ENCODE measurements around the gene SLC4A1AP.
"Not testable (repeated sequence)": the region's sequence is repeated elsewhere in the genome, so short reads cannot be mapped to it uniquely, and the experiment has no call there.

Gene SLC4A1AP

DNA sequence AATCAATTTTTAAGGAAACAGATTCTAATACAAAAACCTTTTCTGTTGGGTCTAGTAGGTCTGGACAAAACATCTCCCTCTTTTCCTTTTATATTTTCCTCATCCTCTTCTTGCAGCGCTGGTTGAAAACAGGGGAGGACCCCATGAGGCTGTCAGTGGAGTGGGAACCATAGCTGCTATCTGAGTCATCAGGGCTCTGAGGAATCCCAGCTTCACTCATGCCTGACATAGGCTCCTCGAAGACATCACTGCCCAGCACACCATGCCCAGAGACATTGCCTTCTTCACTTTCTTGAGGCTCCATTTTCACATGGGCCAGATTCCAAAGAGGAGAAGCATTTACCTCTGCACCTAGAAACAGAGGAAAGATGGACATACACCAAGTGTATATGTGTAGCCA is 10.3 kb upstream of the SLC4A1AP start:
- Histone ChIP-seq H3K27me3 (ENCODE audit: control insufficient read depth, insufficient read depth, low read length) (no peaks in the 10 kb centered on the region), H3K9ac (ENCODE audit: low read length) (no peak overlapping the region), H3K9me3 (ENCODE audit: control insufficient read depth, low read depth, low read length) (no peaks in the 10 kb centered on the region), H3K4me1 (ENCODE audit: control insufficient read depth, low read depth, low read length) (no peaks in the 10 kb centered on the region), H3K4me3 (ENCODE audit: low read length) (no peak overlapping the region), H3K27ac (ENCODE audit: low read length) (no peak overlapping the region), H3K36me3 (ENCODE audit: control insufficient read depth, low read depth, low read length) (peaks cover 66% of the 10 kb centered on the region)

- no peaks in the 10 kb centered on the region for H3K4me1 ChIP-seq (ENCODE audit: control insufficient read depth, low read depth, low read length)
- H3K27ac ChIP-seq (ENCODE audit: low read length) = no peak overlapping the region
- H3K36me3 ChIP-seq (ENCODE audit: control insufficient read depth, low read depth, low read length) = peaks cover 61% of the 10 kb centered on the region
- H3K4me3 ChIP-seq (ENCODE audit: low read length) = no peak overlapping the region
- no peaks in the 10 kb centered on the region for H3K9me3 ChIP-seq (ENCODE audit: control insufficient read depth, low read depth, low read length)
- H3K9ac ChIP-seq (ENCODE audit: low read length) = no peak overlapping the region
- no peaks in the 10 kb centered on the region for H3K27me3 ChIP-seq (ENCODE audit: control insufficient read depth, insufficient read depth, low read length)
Measured at GRCh38 chr2:27655155-27655951, 8.3 kb upstream of the SLC4A1AP start.

DNA sequence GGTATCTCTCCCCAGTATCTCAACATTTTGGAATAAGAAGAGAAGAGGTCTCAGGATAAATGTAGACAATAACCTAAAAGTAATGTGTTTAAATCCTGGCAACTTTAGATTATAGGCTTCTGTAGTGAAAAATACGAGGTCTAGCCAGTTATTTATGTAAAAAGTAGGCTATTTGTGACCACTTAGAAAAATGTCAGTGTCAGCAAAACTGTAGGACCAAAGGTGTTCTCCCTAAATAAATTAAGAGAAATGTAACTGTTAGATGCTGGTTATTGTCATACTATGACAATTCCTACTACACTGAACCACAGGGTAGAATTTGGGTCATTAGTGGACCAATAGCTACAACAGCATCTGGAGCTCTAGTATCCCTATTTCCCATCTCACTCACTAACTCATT is 2.3 kb upstream of the SLC4A1AP start:
- no peaks in the 10 kb centered on the region for H3K9me3 ChIP-seq (ENCODE audit: control insufficient read depth, low read depth, low read length)
- H3K36me3 ChIP-seq (ENCODE audit: control insufficient read depth, low read depth, low read length) = peaks cover 28% of the 10 kb centered on the region

DNA sequence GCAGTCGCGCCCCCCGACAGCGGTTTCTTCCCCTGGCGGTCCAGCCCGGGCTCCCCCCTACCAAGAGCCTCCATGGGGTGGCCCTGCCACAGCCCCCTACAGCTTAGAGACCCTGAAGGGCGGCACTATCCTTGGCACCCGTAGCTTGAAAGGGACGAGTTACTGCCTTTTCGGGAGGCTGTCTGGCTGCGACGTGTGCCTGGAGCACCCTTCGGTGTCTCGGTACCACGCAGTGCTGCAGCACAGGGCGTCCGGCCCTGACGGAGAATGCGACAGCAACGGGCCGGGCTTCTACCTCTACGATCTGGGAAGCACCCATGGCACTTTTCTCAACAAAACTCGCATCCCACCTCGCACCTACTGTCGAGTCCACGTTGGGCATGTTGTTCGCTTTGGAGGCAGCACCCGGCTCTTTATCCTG is 475 bp downstream of the SLC4A1AP start:
- peaks cover 36% of the 10 kb centered on the region for H3K36me3 ChIP-seq (ENCODE audit: control insufficient read depth, low read depth, low read length)
- H3K9me3 ChIP-seq (ENCODE audit: control insufficient read depth, low read depth, low read length) = no peaks in the 10 kb centered on the region
- H3K4me1 ChIP-seq (ENCODE audit: control insufficient read depth, low read depth, low read length) = peaks cover 3% of the 10 kb centered on the region
- H3K4me3 ChIP-seq (ENCODE audit: low read length) = peak overlapping the region; percentile 69
- H3K9ac ChIP-seq (ENCODE audit: low read length) = peak overlapping the region; percentile 56
- H3K27ac ChIP-seq (ENCODE audit: low read length) = no peak overlapping the region
- H3K27me3 ChIP-seq (ENCODE audit: control insufficient read depth, insufficient read depth, low read length) = no peaks in the 10 kb centered on the region

More for the DNA sequence above, 2.3 kb upstream of the SLC4A1AP start:
- no peak overlapping the region for H3K9ac ChIP-seq (ENCODE audit: low read length)
- no peaks in the 10 kb centered on the region for H3K27me3 ChIP-seq (ENCODE audit: control insufficient read depth, insufficient read depth, low read length)
- H3K27ac ChIP-seq (ENCODE audit: low read length) = no peak overlapping the region
- peaks cover 3% of the 10 kb centered on the region for H3K4me1 ChIP-seq (ENCODE audit: control insufficient read depth, low read depth, low read length)
- H3K4me3 ChIP-seq (ENCODE audit: low read length) = no peak overlapping the region

- Histone ChIP-seq H3K36me3 (ENCODE audit: control insufficient read depth, low read depth, low read length) (peaks cover 38% of the 10 kb centered on the region), H3K4me3 (ENCODE audit: low read length) (peak overlapping the region; percentile 69)
Measured at GRCh38 chr2:27664622-27665363, 1.1 kb downstream of the SLC4A1AP start.

GRCh38 chr2:27667446-27667845 is 3.8 kb downstream of the SLC4A1AP start:
- H3K9ac ChIP-seq (ENCODE audit: low read length) = no peak overlapping the region
- peaks cover 30% of the 10 kb centered on the region for H3K36me3 ChIP-seq (ENCODE audit: control insufficient read depth, low read depth, low read length)
- H3K27me3 ChIP-seq (ENCODE audit: control insufficient read depth, insufficient read depth, low read length) = no peaks in the 10 kb centered on the region
- H3K4me3 ChIP-seq (ENCODE audit: low read length) = no peak overlapping the region
- H3K9me3 ChIP-seq (ENCODE audit: control insufficient read depth, low read depth, low read length) = no peaks in the 10 kb centered on the region
- H3K4me1 ChIP-seq (ENCODE audit: control insufficient read depth, low read depth, low read length) = peaks cover 3% of the 10 kb centered on the region
- H3K27ac ChIP-seq (ENCODE audit: low read length) = no peak overlapping the region

More at GRCh38 chr2:27664622-27665363, 1.1 kb downstream of the SLC4A1AP start:
- H3K9ac ChIP-seq (ENCODE audit: low read length) = peak overlapping the region; percentile 56
- no peaks in the 10 kb centered on the region for H3K27me3 ChIP-seq (ENCODE audit: control insufficient read depth, insufficient read depth, low read length)
- no peak overlapping the region for H3K27ac ChIP-seq (ENCODE audit: low read length)
- peaks cover 3% of the 10 kb centered on the region for H3K4me1 ChIP-seq (ENCODE audit: control insufficient read depth, low read depth, low read length)
- H3K9me3 ChIP-seq (ENCODE audit: control insufficient read depth, low read depth, low read length) = no peaks in the 10 kb centered on the region

DNA sequence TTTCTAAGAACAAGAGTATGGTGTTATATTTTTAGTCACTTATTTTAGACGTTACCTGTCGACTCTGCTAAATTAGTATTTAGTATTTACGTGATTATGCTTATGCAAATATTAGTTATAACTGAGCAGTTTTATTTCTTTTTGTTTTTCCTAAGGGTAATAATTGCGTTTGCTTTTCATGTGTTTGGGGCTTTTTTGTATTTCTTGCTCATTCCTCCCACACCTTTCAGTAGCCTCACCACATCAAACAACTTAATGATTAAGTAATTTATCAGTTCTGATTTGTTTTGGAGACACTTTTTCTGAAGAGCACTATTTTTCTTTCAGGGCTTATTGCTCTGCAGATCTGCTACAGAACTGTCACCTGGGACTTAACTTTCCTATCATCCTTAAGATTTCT is 7.5 kb downstream of the SLC4A1AP start:
- H3K4me3 ChIP-seq (ENCODE audit: low read length) = no peak overlapping the region
- H3K9ac ChIP-seq (ENCODE audit: low read length) = no peak overlapping the region
- H3K4me1 ChIP-seq (ENCODE audit: control insufficient read depth, low read depth, low read length) = no peaks in the 10 kb centered on the region
- H3K9me3 ChIP-seq (ENCODE audit: control insufficient read depth, low read depth, low read length) = no peaks in the 10 kb centered on the region
- no peak overlapping the region for H3K27ac ChIP-seq (ENCODE audit: low read length)
- peaks cover 48% of the 10 kb centered on the region for H3K36me3 ChIP-seq (ENCODE audit: control insufficient read depth, low read depth, low read length)
- no peaks in the 10 kb centered on the region for H3K27me3 ChIP-seq (ENCODE audit: control insufficient read depth, insufficient read depth, low read length)

DNA sequence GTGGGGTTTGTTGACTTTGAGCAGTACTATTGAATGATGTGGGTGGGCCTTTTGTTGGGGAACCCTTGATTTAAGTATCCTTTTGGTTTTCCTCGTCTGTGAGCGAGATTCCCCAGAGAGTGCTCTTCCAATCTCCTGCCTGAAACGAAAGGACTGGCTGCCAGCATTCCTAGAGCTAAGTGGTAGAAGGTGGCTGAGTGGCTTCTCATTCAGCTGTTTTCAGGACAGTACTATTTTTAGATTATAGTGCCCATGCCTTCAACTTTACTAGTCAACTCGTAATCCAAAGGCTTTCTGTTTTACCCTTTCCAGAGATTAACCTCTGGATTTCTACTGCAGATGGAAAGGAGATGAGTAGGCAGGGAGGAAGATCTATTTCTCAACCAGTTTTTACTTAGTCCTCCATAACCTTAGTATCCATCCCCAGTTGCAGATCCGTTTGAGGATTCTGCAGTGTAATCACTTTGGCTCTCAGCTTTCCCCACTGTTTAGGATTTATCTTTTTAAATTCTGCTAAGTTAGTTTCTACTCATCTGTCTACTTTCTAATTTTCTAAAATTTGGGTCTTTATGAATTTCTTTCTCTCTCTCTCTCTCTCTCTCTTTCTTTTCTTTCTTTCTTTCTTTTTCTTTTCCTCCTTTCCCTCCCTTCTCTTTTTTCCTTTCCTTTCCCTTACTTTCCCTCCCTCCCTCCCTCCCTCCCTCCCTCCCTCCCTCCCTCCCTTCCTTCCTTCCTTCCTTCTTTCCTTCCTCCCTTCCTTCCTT is 9.2 kb downstream of the SLC4A1AP start:
- Histone ChIP-seq H3K27me3 (ENCODE audit: control insufficient read depth, insufficient read depth, low read length) (no peaks in the 10 kb centered on the region), H3K9ac (ENCODE audit: low read length) (no peak overlapping the region), H3K36me3 (ENCODE audit: control insufficient read depth, low read depth, low read length) (peaks cover 52% of the 10 kb centered on the region), H3K27ac (ENCODE audit: low read length) (no peak overlapping the region), H3K9me3 (ENCODE audit: control insufficient read depth, low read depth, low read length) (no peaks in the 10 kb centered on the region), H3K4me1 (ENCODE audit: control insufficient read depth, low read depth, low read length) (no peaks in the 10 kb centered on the region), H3K4me3 (ENCODE audit: low read length) (no peak overlapping the region)

GRCh38 chr2:27680571-27680970 is 16.9 kb downstream of the SLC4A1AP start:
- Histone ChIP-seq H3K36me3 (ENCODE audit: control insufficient read depth, low read depth, low read length) (peaks cover 30% of the 10 kb centered on the region), H3K27me3 (ENCODE audit: control insufficient read depth, insufficient read depth, low read length) (no peaks in the 10 kb centered on the region), H3K4me1 (ENCODE audit: control insufficient read depth, low read depth, low read length) (no peaks in the 10 kb centered on the region), H3K27ac (ENCODE audit: low read length) (no peak overlapping the region), H3K9me3 (ENCODE audit: control insufficient read depth, low read depth, low read length) (no peaks in the 10 kb centered on the region), H3K4me3 (ENCODE audit: low read length) (no peak overlapping the region), H3K9ac (ENCODE audit: low read length) (no peak overlapping the region)

- no peak overlapping the region for H3K9ac ChIP-seq (ENCODE audit: low read length)
- peaks cover 33% of the 10 kb centered on the region for H3K36me3 ChIP-seq (ENCODE audit: control insufficient read depth, low read depth, low read length)
- H3K4me3 ChIP-seq (ENCODE audit: low read length) = no peak overlapping the region
- H3K4me1 ChIP-seq (ENCODE audit: control insufficient read depth, low read depth, low read length) = no peaks in the 10 kb centered on the region
- H3K27ac ChIP-seq (ENCODE audit: low read length) = no peak overlapping the region
- H3K27me3 ChIP-seq (ENCODE audit: control insufficient read depth, insufficient read depth, low read length) = no peaks in the 10 kb centered on the region
- H3K9me3 ChIP-seq (ENCODE audit: control insufficient read depth, low read depth, low read length) = no peaks in the 10 kb centered on the region
Measured at GRCh38 chr2:27681841-27682240, 18.2 kb downstream of the SLC4A1AP start.

- not testable (repeated sequence) for H3K4me1 ChIP-seq (ENCODE audit: control insufficient read depth, low read depth, low read length); H3K27me3 ChIP-seq (ENCODE audit: control insufficient read depth, insufficient read depth, low read length); H3K9ac ChIP-seq (ENCODE audit: low read length); H3K27ac ChIP-seq (ENCODE audit: low read length); H3K9me3 ChIP-seq (ENCODE audit: control insufficient read depth, low read depth, low read length); H3K4me3 ChIP-seq (ENCODE audit: low read length)
- H3K36me3 ChIP-seq (ENCODE audit: control insufficient read depth, low read depth, low read length) = peaks cover 28% of the 10 kb centered on the region
Measured at GRCh38 chr2:27682334-27682771, 18.7 kb downstream of the SLC4A1AP start.

Measured in iPS-18a (cell line).